Measurements from ENCODE around the gene DDRGK1.
A peak's percentile ranks its signal among the peaks of the same experiment; 100 is the strongest.

DDRGK1 gene

GRCh38 chr20:3180319-3180718 is 24.2 kb downstream of the DDRGK1 start:
- DNase-seq: no peak

- DNase-seq: peak in 1 of 2 donors; percentile 11
Observed at GRCh38 chr20:3177746-3178485, 26.6 kb downstream of the DDRGK1 start.

GRCh38 chr20:3175270-3175669 is 29.2 kb downstream of the DDRGK1 start:
- DNase-seq: no peak

GRCh38 chr20:3174442-3175261 is 29.8 kb downstream of the DDRGK1 start:
- no peak for DNase-seq

- peak; percentile 62 to 83 for DNase-seq
Observed at GRCh38 chr20:3173610-3174441, 30.7 kb downstream of the DDRGK1 start.

GRCh38 chr20:3172933-3173609 is 31.4 kb downstream of the DDRGK1 start, which contains the start of gene LZTS3:
Gene LZTS3 (minus strand): TSS chr20:3173549. CDS start chr20:3167163, 6,386 bp downstream.
- DNase-seq: peak; percentile 67 to 72

- DNase-seq: no peak
Observed at GRCh38 chr20:3172126-3172932, 32.2 kb downstream of the DDRGK1 start.

GRCh38 chr20:3171391-3172125 is 32.9 kb downstream of the DDRGK1 start:
- no peak for DNase-seq

GRCh38 chr20:3168829-3169590 is 35.5 kb downstream of the DDRGK1 start:
- DNase-seq: no peak

- no peak for DNase-seq
Observed at GRCh38 chr20:3168079-3168828, 36.2 kb downstream of the DDRGK1 start.

GRCh38 chr20:3167738-3168078 is 36.8 kb downstream of the DDRGK1 start:
- no peak for DNase-seq

- no peak for DNase-seq
Observed at GRCh38 chr20:3166913-3167342, 37.6 kb downstream of the DDRGK1 start.

- no peak for DNase-seq
Observed at GRCh38 chr20:3166338-3166912, 38.1 kb downstream of the DDRGK1 start.

GRCh38 chr20:3165473-3166337 is 38.8 kb downstream of the DDRGK1 start:
- DNase-seq: no peak

GRCh38 chr20:3164763-3165410 is 39.6 kb downstream of the DDRGK1 start:
- DNase-seq: no peak

- no peak for DNase-seq
Observed at GRCh38 chr20:3164043-3164762, 40.3 kb downstream of the DDRGK1 start.
